NCI-H510A treated with DMSO at 0.1 percent for 48 hours (cell line): ENCODE results near the gene VPS37C.
A peak's percentile ranks its signal among the peaks of the same experiment; 100 is the strongest.

Experiments used
- DNase-seq: peaks from one replicate; lab custom pipeline; 2025; lab: John Stamatoyannopoulos, UW

Gene VPS37C

GRCh38 chr11:61154528-61154927 is 6.7 kb downstream of the VPS37C start:
- no peak for DNase-seq

- no peak for DNase-seq
Observed at GRCh38 chr11:61153593-61154095, 7.6 kb downstream of the VPS37C start.

GRCh38 chr11:61152816-61153592 is 8.2 kb downstream of the VPS37C start:
- no peak for DNase-seq

- DNase-seq = no peak
Observed at GRCh38 chr11:61151545-61152252, 9.5 kb downstream of the VPS37C start.

- DNase-seq = no peak
Observed at GRCh38 chr11:61150706-61151544, 10.3 kb downstream of the VPS37C start.

GRCh38 chr11:61149624-61150615 is 11.3 kb downstream of the VPS37C start:
- DNase-seq = peak; percentile 30

GRCh38 chr11:61147791-61148620 is 13.2 kb downstream of the VPS37C start:
- DNase-seq = peak; percentile 13

- no peak for DNase-seq
Observed at GRCh38 chr11:61147271-61147670, 14.0 kb downstream of the VPS37C start.

GRCh38 chr11:61146416-61146815 is 14.8 kb downstream of the VPS37C start:
- no peak for DNase-seq

GRCh38 chr11:61145228-61146005 is 15.8 kb downstream of the VPS37C start:
- DNase-seq = no peak

- no peak for DNase-seq
Observed at GRCh38 chr11:61144511-61145179, 16.6 kb downstream of the VPS37C start.

- DNase-seq = no peak
Observed at GRCh38 chr11:61142424-61142823, 18.8 kb downstream of the VPS37C start.

- DNase-seq = peak; percentile 98
Observed at GRCh38 chr11:61141601-61142028, 19.6 kb downstream of the VPS37C start.

- DNase-seq = no peak
Observed at GRCh38 chr11:61140416-61140815, 20.8 kb downstream of the VPS37C start.

- DNase-seq = no peak
Observed at GRCh38 chr11:61139387-61139786, 21.8 kb downstream of the VPS37C start.

GRCh38 chr11:61138935-61139334 is 22.3 kb downstream of the VPS37C start:
- DNase-seq = no peak

- no peak for DNase-seq
Observed at GRCh38 chr11:61134801-61135257, 26.4 kb downstream of the VPS37C start.

GRCh38 chr11:61133956-61134662 is 27.1 kb downstream of the VPS37C start:
- DNase-seq = no peak
